BJ (cell line): ENCODE measurements around the gene EGFR. TPM values are rescaled to one million over a fixed set of nuclear protein-coding genes. Genes with fewer than 3 reads are reported as not detected.

Source experiments
- CTCF ChIA-PET: fragments of 350-600 bp; formaldehyde crosslinking; extraction: SDS; loops from one replicate; lab custom pipeline; 2021; ENCODE audit warnings: antibody characterized with exemption, inconsistent platforms; lab: Yijun Ruan, JAX
- POLR2A ChIA-PET: fragments of 300-600 bp; sonication (Branson Sonifier 250); formaldehyde crosslinking; extraction: SDS; loops from one replicate; lab custom pipeline; 2021; ENCODE audit warnings: antibody characterized with exemption; lab: Charles Lee
- DNase-seq: peaks from one replicate; pipeline ENCODE4 v3.0.0-alpha.2; 2011; ENCODE audit warnings: low read depth
- H3K27me3 ChIP-seq: 2 replicates; pipeline ENCODE4 v1.6.0; 2011; ENCODE audit warnings: low read length; ENCODE audit not compliant: control insufficient read depth, insufficient read depth
- H3K36me3 ChIP-seq: 2 replicates; pipeline ENCODE4 v1.5.1; 2011; ENCODE audit warnings: low read length; ENCODE audit not compliant: control insufficient read depth, insufficient read depth
- H3K4me3 ChIP-seq: 2 replicates; pipeline ENCODE4 v1.5.1; 2011; ENCODE audit warnings: low read depth, mild to moderate bottlenecking, control low read depth, low read length
- CTCF ChIP-seq: IDR thresholded peaks from 2 replicates; pipeline ENCODE4 v1.5.1; 2011; ENCODE audit warnings: low read depth, mild to moderate bottlenecking, control low read depth, inconsistent platforms, low read length, moderate library complexity; ENCODE audit not compliant: insufficient read depth
- polyA plus RNA-seq: library from polyadenylated mRNA; depleted of rRNA; stranded (reverse); fragments of >200 nt; gene quantifications from 2 replicates; pipeline ENCODE4 v1.2.3, GENCODE V29; 2011

EGFR gene
- polyA plus RNA-seq, 1 experiment = 34.0 TPM

GRCh38 chr7:54980521-54980920, 38.3 kb upstream of the EGFR start:
- no peak for DNase-seq
- no peaks in the 10 kb centered on the region for H3K27me3 ChIP-seq
- ChIA-PET CTCF (no interaction called here), POLR2A (no interaction called here)
- no peak for TF ChIP-seq CTCF
- H3K36me3 ChIP-seq = no peaks in the 10 kb centered on the region
- H3K4me3 ChIP-seq = no peak overlapping the region

- CTCF ChIA-PET = no interaction called here
- no peaks in the 10 kb centered on the region for H3K36me3 ChIP-seq
- H3K27me3 ChIP-seq = no peaks in the 10 kb centered on the region
- H3K4me3 ChIP-seq = no peak overlapping the region
- no peak for TF ChIP-seq CTCF
- DNase-seq = no peak
- POLR2A ChIA-PET = no interaction called here
Observed at GRCh38 chr7:54981913-54982312, 36.9 kb upstream of the EGFR start.

GRCh38 chr7:54985426-54986330, 33.1 kb upstream of the EGFR start:
- H3K27me3 ChIP-seq = no peaks in the 10 kb centered on the region
- no peaks in the 10 kb centered on the region for H3K36me3 ChIP-seq
- TF ChIP-seq CTCF = no peak
- no peak overlapping the region for H3K4me3 ChIP-seq
- peak; percentile 74 for DNase-seq
- ChIA-PET CTCF (interaction anchor here (0.6 to 1.4 kb wide), 3 partner anchors 75 to 270 kb away, joined by 3 read pairs; no protein-coding TSS in a partner anchor), POLR2A (no interaction called here)

- TF ChIP-seq CTCF = no peak
- POLR2A ChIA-PET = no interaction called here
- no peaks in the 10 kb centered on the region for H3K36me3 ChIP-seq
- DNase-seq = no peak
- no peak overlapping the region for H3K4me3 ChIP-seq
- CTCF ChIA-PET = no interaction called here
- no peaks in the 10 kb centered on the region for H3K27me3 ChIP-seq
Observed at GRCh38 chr7:54986716-54987115, 32.1 kb upstream of the EGFR start.

GRCh38 chr7:54987772-54988171, 31.0 kb upstream of the EGFR start:
- Histone ChIP-seq H3K4me3 (no peak overlapping the region), H3K27me3 (no peaks in the 10 kb centered on the region), H3K36me3 (no peaks in the 10 kb centered on the region)
- ChIA-PET POLR2A (interaction anchor here (0.6 kb wide), 1 partner anchor 254 kb away, joined by 4 read pairs; no protein-coding TSS in a partner anchor), CTCF (interaction anchor here (1.7 kb wide), 1 partner anchor 9 kb away, joined by 6 read pairs; no protein-coding TSS in a partner anchor)
- DNase-seq = no peak
- no peak for TF ChIP-seq CTCF
